ENCODE data around the gene ARV1.
"Not testable (repeated sequence)": the region's sequence is repeated elsewhere in the genome, so short reads cannot be mapped to it uniquely, and the experiment has no call there.

ARV1 gene

DNA sequence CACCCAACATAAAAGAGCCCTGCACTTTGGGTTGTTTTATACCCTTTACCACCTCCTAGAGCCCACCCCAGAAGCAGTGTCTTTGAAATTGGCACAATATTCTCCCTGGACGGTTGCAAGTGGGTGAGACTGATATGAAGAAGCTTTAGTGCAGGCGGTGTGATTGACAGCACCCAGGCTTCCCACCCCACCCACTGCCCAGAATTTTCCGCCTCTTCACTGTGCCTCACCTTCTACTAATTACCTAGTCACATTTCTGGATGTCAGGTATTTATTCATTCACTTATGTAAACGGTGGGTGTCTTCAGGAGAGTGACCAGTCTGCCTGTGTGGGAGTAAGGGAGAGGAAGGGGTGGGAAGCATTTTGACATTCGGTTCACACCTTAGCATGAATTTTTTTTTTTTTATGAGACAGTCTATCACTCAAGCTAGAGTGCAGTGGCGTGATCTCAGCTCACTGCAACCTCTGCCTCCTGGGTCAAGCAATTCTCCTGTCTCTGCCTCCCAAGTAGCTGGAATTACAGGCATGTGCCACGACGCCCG, 62.9 kb downstream of the ARV1 start (continued):
- TF ChIP-seq BACH2 (CRISPR knock-in tag; IDR thresholded peaks at IDR 0.05; ENCODE audit: borderline replicate concordance) (no peak), ESRRG (CRISPR knock-in tag; IDR thresholded peaks at IDR 0.05) (no peak), ISL1 (CRISPR knock-in tag; IDR thresholded peaks at IDR 0.05) (no peak), OSR1 (CRISPR knock-in tag; IDR thresholded peaks at IDR 0.05) (no peak), ARNTL (CRISPR knock-in tag; IDR thresholded peaks at IDR 0.05; ENCODE audit: borderline replicate concordance, low read depth) (no peak), ZNF70 (CRISPR knock-in tag; IDR thresholded peaks at IDR 0.05) (no peak), GLIS3 (CRISPR knock-in tag; IDR thresholded peaks at IDR 0.05) (no peak), CSDC2 (CRISPR knock-in tag; IDR thresholded peaks at IDR 0.05) (no peak)
- TF ChIP-seq, protein P1, sequence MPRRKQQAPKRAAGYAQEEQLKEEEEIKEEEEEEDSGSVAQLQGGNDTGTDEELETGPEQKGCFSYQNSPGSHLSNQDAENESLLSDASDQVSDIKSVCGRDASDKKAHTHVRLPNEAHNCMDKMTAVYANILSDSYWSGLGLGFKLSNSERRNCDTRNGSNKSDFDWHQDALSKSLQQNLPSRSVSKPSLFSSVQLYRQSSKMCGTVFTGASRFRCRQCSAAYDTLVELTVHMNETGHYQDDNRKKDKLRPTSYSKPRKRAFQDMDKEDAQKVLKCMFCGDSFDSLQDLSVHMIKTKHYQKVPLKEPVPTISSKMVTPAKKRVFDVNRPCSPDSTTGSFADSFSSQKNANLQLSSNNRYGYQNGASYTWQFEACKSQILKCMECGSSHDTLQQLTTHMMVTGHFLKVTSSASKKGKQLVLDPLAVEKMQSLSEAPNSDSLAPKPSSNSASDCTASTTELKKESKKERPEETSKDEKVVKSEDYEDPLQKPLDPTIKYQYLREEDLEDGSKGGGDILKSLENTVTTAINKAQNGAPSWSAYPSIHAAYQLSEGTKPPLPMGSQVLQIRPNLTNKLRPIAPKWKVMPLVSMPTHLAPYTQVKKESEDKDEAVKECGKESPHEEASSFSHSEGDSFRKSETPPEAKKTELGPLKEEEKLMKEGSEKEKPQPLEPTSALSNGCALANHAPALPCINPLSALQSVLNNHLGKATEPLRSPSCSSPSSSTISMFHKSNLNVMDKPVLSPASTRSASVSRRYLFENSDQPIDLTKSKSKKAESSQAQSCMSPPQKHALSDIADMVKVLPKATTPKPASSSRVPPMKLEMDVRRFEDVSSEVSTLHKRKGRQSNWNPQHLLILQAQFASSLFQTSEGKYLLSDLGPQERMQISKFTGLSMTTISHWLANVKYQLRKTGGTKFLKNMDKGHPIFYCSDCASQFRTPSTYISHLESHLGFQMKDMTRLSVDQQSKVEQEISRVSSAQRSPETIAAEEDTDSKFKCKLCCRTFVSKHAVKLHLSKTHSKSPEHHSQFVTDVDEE (CRISPR knock-in tag; IDR thresholded peaks at IDR 0.05), result no peak

DNA sequence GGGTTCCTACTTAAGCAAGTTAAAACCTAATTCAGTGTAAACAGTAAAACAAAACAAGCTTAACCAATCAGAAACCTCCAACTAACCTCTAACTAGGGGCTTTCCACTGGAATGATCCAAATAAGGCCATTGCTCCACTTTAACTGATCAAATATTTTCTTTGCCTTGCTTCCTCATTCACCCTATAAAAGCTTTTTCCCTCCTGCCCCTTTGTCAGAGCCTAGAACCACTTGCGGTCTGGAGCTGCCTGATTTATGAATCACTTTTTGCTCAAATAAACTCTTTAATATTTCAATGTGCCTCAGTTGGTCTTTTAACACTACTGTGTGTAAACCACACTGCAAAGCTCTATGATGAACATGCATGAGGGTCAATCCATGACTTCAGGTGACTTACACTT, 65.7 kb downstream of the ARV1 start:
- ATAC-seq, result no peak
- no peak for TF ChIP-seq TCF4 (CRISPR knock-in tag; IDR thresholded peaks at IDR 0.05; ENCODE audit: borderline replicate concordance)
- TF ChIP-seq GLIS3 (CRISPR knock-in tag; IDR thresholded peaks at IDR 0.05), result no peak
- TF ChIP-seq OSR1 (CRISPR knock-in tag; IDR thresholded peaks at IDR 0.05), result no peak
- no peak for TF ChIP-seq ARNTL (CRISPR knock-in tag; IDR thresholded peaks at IDR 0.05; ENCODE audit: borderline replicate concordance, low read depth)
- no peak for TF ChIP-seq PPARA (CRISPR knock-in tag; IDR thresholded peaks at IDR 0.05; ENCODE audit: borderline replicate concordance)
- TF ChIP-seq, protein P2, sequence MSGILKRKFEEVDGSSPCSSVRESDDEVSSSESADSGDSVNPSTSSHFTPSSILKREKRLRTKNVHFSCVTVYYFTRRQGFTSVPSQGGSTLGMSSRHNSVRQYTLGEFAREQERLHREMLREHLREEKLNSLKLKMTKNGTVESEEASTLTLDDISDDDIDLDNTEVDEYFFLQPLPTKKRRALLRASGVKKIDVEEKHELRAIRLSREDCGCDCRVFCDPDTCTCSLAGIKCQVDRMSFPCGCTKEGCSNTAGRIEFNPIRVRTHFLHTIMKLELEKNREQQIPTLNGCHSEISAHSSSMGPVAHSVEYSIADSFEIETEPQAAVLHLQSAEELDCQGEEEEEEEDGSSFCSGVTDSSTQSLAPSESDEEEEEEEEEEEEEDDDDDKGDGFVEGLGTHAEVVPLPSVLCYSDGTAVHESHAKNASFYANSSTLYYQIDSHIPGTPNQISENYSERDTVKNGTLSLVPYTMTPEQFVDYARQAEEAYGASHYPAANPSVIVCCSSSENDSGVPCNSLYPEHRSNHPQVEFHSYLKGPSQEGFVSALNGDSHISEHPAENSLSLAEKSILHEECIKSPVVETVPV (CRISPR knock-in tag; IDR thresholded peaks at IDR 0.05), result no peak
- no peak for TF ChIP-seq ESRRG (CRISPR knock-in tag; IDR thresholded peaks at IDR 0.05)
- no peak for TF ChIP-seq ISL1 (CRISPR knock-in tag; IDR thresholded peaks at IDR 0.05)
- no peak for TF ChIP-seq ZC3H10 (CRISPR knock-in tag; IDR thresholded peaks at IDR 0.05)
- TF ChIP-seq ZNF565 (CRISPR knock-in tag; conservative IDR thresholded peaks at IDR 0.05; ENCODE audit: low read depth), result no peak
- no peak for TF ChIP-seq BACH2 (CRISPR knock-in tag; IDR thresholded peaks at IDR 0.05; ENCODE audit: borderline replicate concordance)
- TF ChIP-seq ZNF70 (CRISPR knock-in tag; IDR thresholded peaks at IDR 0.05), result no peak
- TF ChIP-seq SNAI2 (CRISPR knock-in tag; IDR thresholded peaks at IDR 0.05), result no peak
- TF ChIP-seq, protein P1 (CRISPR knock-in tag; IDR thresholded peaks at IDR 0.05), result no peak
- no peak for TF ChIP-seq CSDC2 (CRISPR knock-in tag; IDR thresholded peaks at IDR 0.05)
- TF ChIP-seq CREB5 (CRISPR knock-in tag; IDR thresholded peaks at IDR 0.05; ENCODE audit: low read depth), result no peak
- no peak for TF ChIP-seq ZFP30 (CRISPR knock-in tag; IDR thresholded peaks at IDR 0.05)

DNA sequence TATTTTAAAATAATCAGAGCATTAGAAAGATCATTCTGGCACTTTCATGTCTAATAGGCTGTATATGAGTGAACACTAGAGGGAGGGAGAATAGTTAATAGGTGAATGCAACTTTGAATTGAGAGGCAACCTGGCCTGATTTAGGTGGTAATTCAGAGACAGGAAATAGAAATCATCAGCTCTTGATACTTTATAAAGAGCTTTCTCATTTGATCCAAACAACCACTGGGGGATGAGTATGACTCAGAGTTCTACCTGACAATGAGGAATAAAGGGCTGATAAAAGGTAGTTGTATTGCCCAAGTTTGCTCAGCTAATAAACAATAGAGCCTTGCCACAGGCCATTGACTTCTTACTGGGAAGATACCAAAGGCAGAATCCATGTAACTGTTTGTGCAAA, 66.4 kb downstream of the ARV1 start:
- no peak for ATAC-seq
- TF ChIP-seq, protein P3, sequence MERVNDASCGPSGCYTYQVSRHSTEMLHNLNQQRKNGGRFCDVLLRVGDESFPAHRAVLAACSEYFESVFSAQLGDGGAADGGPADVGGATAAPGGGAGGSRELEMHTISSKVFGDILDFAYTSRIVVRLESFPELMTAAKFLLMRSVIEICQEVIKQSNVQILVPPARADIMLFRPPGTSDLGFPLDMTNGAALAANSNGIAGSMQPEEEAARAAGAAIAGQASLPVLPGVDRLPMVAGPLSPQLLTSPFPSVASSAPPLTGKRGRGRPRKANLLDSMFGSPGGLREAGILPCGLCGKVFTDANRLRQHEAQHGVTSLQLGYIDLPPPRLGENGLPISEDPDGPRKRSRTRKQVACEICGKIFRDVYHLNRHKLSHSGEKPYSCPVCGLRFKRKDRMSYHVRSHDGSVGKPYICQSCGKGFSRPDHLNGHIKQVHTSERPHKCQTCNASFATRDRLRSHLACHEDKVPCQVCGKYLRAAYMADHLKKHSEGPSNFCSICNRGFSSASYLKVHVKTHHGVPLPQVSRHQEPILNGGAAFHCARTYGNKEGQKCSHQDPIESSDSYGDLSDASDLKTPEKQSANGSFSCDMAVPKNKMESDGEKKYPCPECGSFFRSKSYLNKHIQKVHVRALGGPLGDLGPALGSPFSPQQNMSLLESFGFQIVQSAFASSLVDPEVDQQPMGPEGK (CRISPR knock-in tag; IDR thresholded peaks at IDR 0.05; ENCODE audit: borderline replicate concordance), result no peak
- no peak for TF ChIP-seq ZNF8 (CRISPR knock-in tag; IDR thresholded peaks at IDR 0.05)

DNA sequence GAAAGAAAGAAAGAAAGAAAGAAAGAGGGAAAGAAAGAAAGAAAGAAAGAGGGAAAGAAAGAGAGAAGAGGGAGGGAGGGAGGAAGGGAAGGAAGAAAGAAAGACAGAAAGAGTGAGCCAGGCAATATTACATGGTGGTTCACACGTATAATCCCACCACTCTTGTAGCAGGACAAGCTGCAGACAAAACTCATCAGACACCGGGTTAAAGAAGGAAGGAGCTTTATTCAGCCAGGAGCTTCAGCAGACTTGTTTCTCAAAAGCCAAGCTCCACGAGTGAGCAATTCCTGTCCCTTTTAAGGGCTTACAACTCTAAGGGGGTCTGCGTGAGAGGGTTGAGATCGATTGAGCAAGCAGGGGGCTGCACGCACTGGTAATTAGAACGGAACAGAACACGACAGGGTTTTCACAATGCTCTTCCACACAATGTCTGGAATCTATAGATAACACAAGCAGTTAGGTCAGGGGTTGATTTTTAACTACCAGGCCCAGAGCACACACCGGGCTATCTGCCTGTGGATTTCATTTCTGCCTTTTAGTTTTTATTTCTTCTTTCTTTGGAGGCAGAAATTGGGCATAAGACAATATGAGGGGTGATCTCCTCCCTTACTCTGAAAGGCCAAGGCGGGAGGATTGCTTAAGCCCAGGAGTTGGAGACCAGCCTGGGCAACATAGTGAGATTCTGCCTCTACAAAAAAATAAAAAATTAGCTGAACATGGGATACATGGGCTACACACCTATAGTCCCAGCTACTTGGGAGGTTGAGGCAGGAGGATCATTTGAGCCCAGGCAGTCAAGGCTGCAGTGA, 67.2 kb downstream of the ARV1 start:
- not testable (repeated sequence) for ATAC-seq
